ENCODE measurements around the gene PCNX3. TPM values are rescaled to one million over a fixed set of nuclear protein-coding genes. Genes with fewer than 3 reads are reported as not detected.
"Not testable (repeated sequence)": the region's sequence is repeated elsewhere in the genome, so short reads cannot be mapped to it uniquely, and the experiment has no call there.

PCNX3 gene
- total RNA-seq, 4 donors from 2014 or later: 24.0 to 40.0 (median 30.9) TPM

DNA sequence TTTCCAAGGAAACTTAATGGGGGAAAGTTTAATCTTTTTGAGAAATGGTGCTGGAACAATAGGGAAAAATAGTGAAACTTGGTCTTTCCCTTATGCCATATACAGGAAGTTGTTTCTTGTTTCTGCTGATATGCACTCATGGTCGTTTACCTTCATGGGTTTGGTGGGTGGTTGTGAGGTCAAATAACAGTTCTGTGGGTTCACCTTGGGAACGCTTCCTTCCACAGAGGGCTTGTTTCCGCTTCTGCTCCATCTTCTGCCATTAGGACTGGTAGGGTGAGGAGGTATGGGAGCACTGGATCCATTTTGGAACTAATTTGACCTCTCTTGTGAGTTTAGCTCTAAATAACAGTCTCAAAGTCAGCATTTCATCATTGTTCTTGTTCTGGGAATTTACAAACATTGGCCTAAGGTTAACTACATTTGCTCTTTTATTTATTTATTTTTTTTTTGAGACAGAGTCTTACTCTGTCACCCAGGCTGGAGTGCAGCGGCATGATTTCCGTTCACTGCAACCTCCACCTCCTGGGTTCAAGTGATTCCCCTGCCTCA is 64.7 kb downstream of the PCNX3 start:
- TF ChIP-seq, protein P1, sequence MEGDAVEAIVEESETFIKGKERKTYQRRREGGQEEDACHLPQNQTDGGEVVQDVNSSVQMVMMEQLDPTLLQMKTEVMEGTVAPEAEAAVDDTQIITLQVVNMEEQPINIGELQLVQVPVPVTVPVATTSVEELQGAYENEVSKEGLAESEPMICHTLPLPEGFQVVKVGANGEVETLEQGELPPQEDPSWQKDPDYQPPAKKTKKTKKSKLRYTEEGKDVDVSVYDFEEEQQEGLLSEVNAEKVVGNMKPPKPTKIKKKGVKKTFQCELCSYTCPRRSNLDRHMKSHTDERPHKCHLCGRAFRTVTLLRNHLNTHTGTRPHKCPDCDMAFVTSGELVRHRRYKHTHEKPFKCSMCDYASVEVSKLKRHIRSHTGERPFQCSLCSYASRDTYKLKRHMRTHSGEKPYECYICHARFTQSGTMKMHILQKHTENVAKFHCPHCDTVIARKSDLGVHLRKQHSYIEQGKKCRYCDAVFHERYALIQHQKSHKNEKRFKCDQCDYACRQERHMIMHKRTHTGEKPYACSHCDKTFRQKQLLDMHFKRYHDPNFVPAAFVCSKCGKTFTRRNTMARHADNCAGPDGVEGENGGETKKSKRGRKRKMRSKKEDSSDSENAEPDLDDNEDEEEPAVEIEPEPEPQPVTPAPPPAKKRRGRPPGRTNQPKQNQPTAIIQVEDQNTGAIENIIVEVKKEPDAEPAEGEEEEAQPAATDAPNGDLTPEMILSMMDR (IDR thresholded peaks at IDR 0.05): no peak
- TF ChIP-seq POLR2A (IDR thresholded peaks at IDR 0.05): no peak
- H3K27me3 ChIP-seq: no peaks in the 10 kb centered on the region
- 74 to 100% methylated on average over 2 to 5 of the region's 5 CpGs for WGBS, 2 donors
- DNase-seq: no peak
- intact Hi-C loops (cut with DNase I): no loop called here
- no peak overlapping the region for H3K4me3 ChIP-seq
- H3K9me3 ChIP-seq: no peaks in the 10 kb centered on the region
- no peaks in the 10 kb centered on the region for H3K36me3 ChIP-seq
- H3K4me1 ChIP-seq: no peaks in the 10 kb centered on the region
- H3K27ac ChIP-seq: no peak overlapping the region

DNA sequence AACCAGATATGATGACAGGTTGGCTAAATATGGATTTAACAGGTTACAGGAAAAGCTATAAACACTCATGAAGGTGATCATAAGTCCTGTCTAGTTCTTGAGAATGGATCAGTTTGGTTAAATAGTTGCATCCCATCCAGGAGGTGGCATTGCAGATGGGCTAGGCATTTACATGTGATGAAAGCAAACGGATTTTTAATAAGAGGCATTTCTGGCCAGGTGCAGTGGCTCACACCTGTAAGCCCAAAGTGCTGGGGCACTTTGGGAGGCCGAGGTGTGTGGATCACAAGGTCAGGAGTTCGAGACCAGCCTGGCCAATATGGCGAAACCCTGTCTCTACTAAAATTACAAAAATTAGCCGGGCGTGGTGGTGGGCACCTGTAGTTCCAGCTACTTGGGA is 67.9 kb downstream of the PCNX3 start:
- intact Hi-C loops (cut with DNase I); H3K4me3 ChIP-seq; H3K4me1 ChIP-seq; H3K36me3 ChIP-seq; H3K9me3 ChIP-seq; H3K27me3 ChIP-seq; H3K27ac ChIP-seq; DNase-seq: not testable (repeated sequence)
- WGBS, 2 donors: 78 to 85% methylated on average over 3 to 6 of the region's 6 CpGs

DNA sequence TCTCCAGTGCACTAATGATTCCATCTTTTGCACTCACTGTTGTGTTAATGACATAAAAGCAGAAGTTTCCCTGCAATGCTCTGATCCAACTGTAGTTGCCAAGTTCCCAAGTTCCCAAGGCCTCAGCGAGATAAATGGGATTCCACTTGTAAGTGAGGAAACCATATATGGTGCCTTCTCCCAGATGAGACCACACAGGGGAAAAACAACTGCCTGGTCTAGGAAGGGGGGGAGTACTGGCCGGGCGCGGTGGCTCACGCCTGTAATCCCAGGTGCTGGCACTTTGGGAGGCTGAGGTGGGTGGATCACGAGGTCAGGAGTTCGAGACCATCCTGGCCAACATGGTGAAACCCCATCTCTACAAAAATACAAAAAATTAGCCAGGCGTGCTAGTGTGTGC is 70.4 kb downstream of the PCNX3 start:
- Histone ChIP-seq H3K27ac (peak overlapping the region in 3 of 4 donors; percentile 44 to 57 (median 51)), H3K9me3 (no peaks in the 10 kb centered on the region), H3K4me3 (no peak overlapping the region), H3K27me3 (no peaks in the 10 kb centered on the region), H3K36me3 (no peaks in the 10 kb centered on the region), H3K4me1 (no peaks in the 10 kb centered on the region)
- no peak for TF ChIP-seq POLR2A (IDR thresholded peaks at IDR 0.05)
- TF ChIP-seq, protein P1 (IDR thresholded peaks at IDR 0.05): no peak
- DNase-seq: no peak
- WGBS, 2 donors: 71 to 74% methylated on average over 6 to 8 of the region's 8 CpGs
- intact Hi-C loops (cut with DNase I): no loop called here

Small RNA genes lying within 50 kb of the gene (small RNA-seq; reads per million reads assigned to genes)
- 0 reads per million in 4 donors for gene MIR4489
- gene MIR4690: 0 to 0.36 (median 0) reads per million in 4 donors

Other genes with a start within 250 kb of the PCNX3 start
- gene SLC25A45, start 233.1 kb upstream of the PCNX3 start, total RNA-seq: 1 to 10 TPM; 1.9 to 7.7 (median 4.0) TPM
- 10 to 100 TPM; 44.1 to 88.7 (median 81.0) TPM for gene FRMD8, start 229.1 kb upstream of the PCNX3 start, total RNA-seq
- 100 to 1,000 TPM in 3 of 4 donors, 10 to 100 TPM in 1; 30.6 to 705 (median 357) TPM for gene NEAT1, start 193.0 kb upstream of the PCNX3 start, total RNA-seq
- gene MALAT1, start 116.7 kb upstream of the PCNX3 start, total RNA-seq: over 10,000 TPM in 2 of 4 donors, 1,000 to 10,000 TPM in 2; 1,739 to 13,677 (median 9,435) TPM
- gene SCYL1, start 90.7 kb upstream of the PCNX3 start, total RNA-seq: 10 to 100 TPM; 40.6 to 63.3 (median 52.6) TPM
- gene LTBP3, start 57.4 kb upstream of the PCNX3 start, total RNA-seq: 10 to 100 TPM; 28.1 to 87.5 (median 54.0) TPM
- gene ZNRD2, start 45.3 kb upstream of the PCNX3 start, total RNA-seq: 10 to 100 TPM; 33.2 to 48.0 (median 40.0) TPM
- 10 to 100 TPM; 12.0 to 44.1 (median 23.9) TPM for gene FAM89B, start 43.2 kb upstream of the PCNX3 start, total RNA-seq
- 100 to 1,000 TPM in 1 of 4 donors, 10 to 100 TPM in 3; 46.5 to 101 (median 87.4) TPM for gene EHBP1L1, start 39.7 kb upstream of the PCNX3 start, total RNA-seq
- 10 to 100 TPM in 3 of 4 donors, 1 to 10 TPM in 1; 5.5 to 22.5 (median 15.2) TPM for gene KCNK7, start 20.0 kb upstream of the PCNX3 start, total RNA-seq
- gene MAP3K11, start 1.6 kb upstream of the PCNX3 start, total RNA-seq: 10 to 100 TPM; 27.5 to 33.0 (median 30.4) TPM
- gene SIPA1, start 22.3 kb downstream of the PCNX3 start, total RNA-seq: 10 to 100 TPM in 3 of 4 donors, 1 to 10 TPM in 1; 7.8 to 29.2 (median 27.5) TPM
- gene RELA, start 47.1 kb downstream of the PCNX3 start, total RNA-seq: 10 to 100 TPM; 29.4 to 49.4 (median 47.5) TPM
- 10 to 100 TPM; 38.2 to 64.7 (median 51.1) TPM for gene KAT5, start 96.5 kb downstream of the PCNX3 start, total RNA-seq
- gene RNASEH2C, start 105.0 kb downstream of the PCNX3 start, total RNA-seq: 10 to 100 TPM; 39.9 to 59.5 (median 50.8) TPM
- 10 to 100 TPM; 16.4 to 38.5 (median 23.3) TPM for gene AP5B1, start 165.2 kb downstream of the PCNX3 start, total RNA-seq
- 10 to 100 TPM; 26.5 to 90.9 (median 55.3) TPM for gene OVOL1, start 171.3 kb downstream of the PCNX3 start, total RNA-seq
- gene SNX32, start 218.2 kb downstream of the PCNX3 start, total RNA-seq: under 1 TPM in 1 of 4 donors, not detected in 3; 0.38 TPM
- gene CFL1, start 242.4 kb downstream of the PCNX3 start, total RNA-seq: 100 to 1,000 TPM; 453 to 833 (median 750) TPM
- 10 to 100 TPM; 17.6 to 36.2 (median 31.1) TPM for gene MUS81, start 244.7 kb downstream of the PCNX3 start, total RNA-seq